Activated CD8-positive, alpha-beta memory T cell treated with anti-CD3 and anti-CD28 coated beads, Interleukin-2, amount 50 U/mL, for 4 hours (primary cell): ENCODE results near the gene ABCD4.
A peak's percentile ranks its signal among the peaks of the same experiment; 100 is the strongest.

Experiments
- DNase-seq: peaks from one replicate; pipeline ENCODE4 v3.0.0-alpha.2; 2020

The ABCD4 gene

GRCh38 chr14:74257941-74258763 lies 44.6 kb downstream of the ABCD4 start:
- DNase-seq = no peak

- peak; percentile 63 for DNase-seq
These were observed 45.4 kb downstream of the ABCD4 start for GRCh38 chr14:74257078-74257940.

- no peak for DNase-seq
These were observed 47.5 kb downstream of the ABCD4 start for GRCh38 chr14:74255281-74255680.

GRCh38 chr14:74249433-74250375 lies 53.0 kb downstream of the ABCD4 start:
- no peak for DNase-seq

GRCh38 chr14:74248017-74248416 lies 54.7 kb downstream of the ABCD4 start:
- no peak for DNase-seq

- no peak for DNase-seq
These were observed 56.2 kb downstream of the ABCD4 start for GRCh38 chr14:74246542-74246941.

GRCh38 chr14:74245292-74245691 lies 57.4 kb downstream of the ABCD4 start:
- no peak for DNase-seq

- DNase-seq = no peak
These were observed 58.6 kb downstream of the ABCD4 start for GRCh38 chr14:74244115-74244514.

GRCh38 chr14:74243051-74243450 lies 59.7 kb downstream of the ABCD4 start:
- DNase-seq = no peak

- no peak for DNase-seq
These were observed 60.0 kb downstream of the ABCD4 start for GRCh38 chr14:74242780-74243042.

GRCh38 chr14:74242021-74242779 lies 60.5 kb downstream of the ABCD4 start:
- no peak for DNase-seq

- no peak for DNase-seq
These were observed 61.1 kb downstream of the ABCD4 start for GRCh38 chr14:74241652-74242017.

- no peak for DNase-seq
These were observed 61.7 kb downstream of the ABCD4 start for GRCh38 chr14:74240794-74241651.

- DNase-seq = no peak
These were observed 62.6 kb downstream of the ABCD4 start for GRCh38 chr14:74239848-74240793.

- no peak for DNase-seq
These were observed 63.5 kb downstream of the ABCD4 start, which contains the start of gene VSX2 for GRCh38 chr14:74238974-74239847. Gene VSX2, plus strand, starts transcription at chr14:74239449. Its CDS starts 113 bp downstream, at chr14:74239562.

- no peak for DNase-seq
These were observed 65.3 kb downstream of the ABCD4 start for GRCh38 chr14:74237441-74237840.
